ENCODE data around the gene ATXN1.
A peak's percentile ranks its signal among the peaks of the same experiment; 100 is the strongest.

The ATXN1 gene

DNA sequence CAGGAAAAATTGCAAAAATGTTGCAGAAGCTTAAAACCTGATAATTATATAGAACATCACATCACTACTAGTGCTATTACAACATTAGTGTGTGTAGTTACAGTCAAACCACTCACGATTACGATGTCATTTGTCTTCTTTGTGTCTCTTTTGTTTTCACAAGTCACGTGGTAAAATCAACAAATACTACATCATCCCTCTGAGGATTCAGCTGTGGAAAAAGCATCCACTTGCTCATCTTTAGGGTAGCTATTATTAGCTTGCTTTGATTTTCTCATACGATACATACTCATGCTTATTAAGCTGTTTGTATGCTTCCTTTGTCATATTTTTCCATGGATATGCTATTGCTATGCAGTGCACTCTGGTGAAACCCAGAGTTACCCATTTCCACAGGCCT, 22.2 kb upstream of the ATXN1 start:
- DNase-seq (ENCODE audit: low read depth) = no peak

DNA sequence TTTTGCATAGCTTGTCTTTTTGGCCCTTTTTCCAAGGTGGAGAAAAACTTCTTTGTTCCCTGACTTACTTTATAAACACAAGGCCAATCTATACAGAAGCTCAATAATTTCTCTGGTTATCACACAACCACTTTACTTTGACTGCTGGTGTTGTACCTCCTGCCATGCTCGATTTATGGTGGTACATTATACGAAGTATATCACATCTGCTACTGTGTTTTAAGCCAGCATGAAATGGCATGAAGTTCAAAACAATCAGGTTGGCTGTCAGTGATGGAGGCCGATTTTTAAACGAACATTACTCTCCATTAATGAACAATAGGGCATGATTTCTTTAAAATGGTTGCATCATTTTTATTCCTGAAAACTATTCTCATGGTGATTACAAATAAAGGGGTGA, 21.0 kb upstream of the ATXN1 start:
- DNase-seq (ENCODE audit: low read depth) = no peak

DNA sequence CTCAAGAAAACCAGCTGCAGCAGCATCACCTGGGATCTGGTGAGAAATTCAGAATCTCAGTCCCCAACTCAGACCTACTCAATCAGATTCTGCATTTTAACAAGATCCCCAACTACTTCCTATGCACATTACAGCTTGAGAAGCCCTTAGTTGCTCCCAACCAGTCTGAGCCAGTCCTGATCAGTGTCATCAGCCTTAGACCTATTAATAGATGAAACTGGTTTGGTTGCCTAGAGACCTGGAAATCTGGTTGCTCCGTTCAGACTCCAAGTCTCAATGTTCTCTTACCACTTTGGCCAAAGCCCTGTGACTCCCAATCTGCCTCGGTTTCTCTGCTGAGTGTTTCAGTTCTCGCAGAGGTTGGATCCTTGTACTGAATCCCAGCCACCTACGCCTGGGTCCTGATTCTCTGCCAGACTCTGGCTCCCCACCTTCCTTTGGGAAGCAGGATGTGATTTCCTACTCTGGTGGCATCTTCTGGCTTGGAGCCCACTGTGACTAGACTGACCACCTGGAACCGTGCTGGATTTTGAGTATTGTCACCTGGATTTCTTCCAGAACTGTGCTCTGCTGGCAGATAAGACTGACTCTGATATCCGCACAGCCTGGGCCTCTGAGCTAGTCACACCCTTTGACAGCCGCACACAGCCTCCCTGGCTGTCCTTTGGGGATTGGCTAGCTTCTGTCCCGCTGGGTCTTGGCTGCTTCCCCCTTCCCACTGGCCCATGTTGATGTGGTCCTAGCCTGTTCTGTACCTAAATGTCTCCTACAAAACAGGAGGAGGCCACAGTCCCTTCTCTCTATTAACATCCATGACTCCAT, 20.3 kb upstream of the ATXN1 start:
- no peak for DNase-seq (ENCODE audit: low read depth)

DNA sequence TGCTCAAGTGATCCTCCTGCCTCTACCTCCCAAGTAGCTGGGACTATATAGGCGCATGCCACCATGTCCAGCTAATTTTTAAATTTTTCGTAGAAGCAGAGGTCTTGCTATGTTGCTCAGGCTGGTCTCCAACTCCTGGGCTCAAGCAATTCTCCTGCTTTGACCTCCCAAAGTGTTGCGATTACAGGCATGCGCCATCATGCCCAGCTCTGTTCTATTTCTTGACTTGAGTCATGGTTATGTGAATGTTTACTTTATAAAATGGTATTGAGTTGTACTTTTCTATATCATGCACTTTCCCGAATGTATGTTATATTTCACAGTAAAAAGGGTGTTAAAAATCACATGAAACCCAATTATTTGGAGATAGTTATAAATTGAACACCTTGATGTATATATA, 17.3 kb upstream of the ATXN1 start:
- DNase-seq (ENCODE audit: low read depth) = no peak

DNA sequence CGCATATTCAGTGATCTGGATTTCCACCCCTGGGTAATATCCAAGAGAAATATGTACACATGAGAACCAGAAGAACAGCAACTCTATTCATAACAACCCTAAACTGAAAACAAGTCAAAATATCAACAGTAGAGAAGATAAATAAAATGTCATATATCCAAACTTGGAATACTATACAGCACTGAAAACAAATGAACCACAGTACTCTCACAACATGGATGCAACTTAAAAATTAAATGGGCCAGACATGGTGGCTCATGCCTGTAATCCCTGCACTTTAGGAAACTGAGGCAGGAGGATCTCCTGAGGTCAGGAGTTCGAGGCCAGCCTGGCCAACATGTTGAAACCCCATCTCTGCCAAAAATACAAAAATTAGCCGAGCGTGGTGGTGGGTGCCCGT, 16.5 kb upstream of the ATXN1 start:
- DNase-seq (ENCODE audit: low read depth) = no peak

DNA sequence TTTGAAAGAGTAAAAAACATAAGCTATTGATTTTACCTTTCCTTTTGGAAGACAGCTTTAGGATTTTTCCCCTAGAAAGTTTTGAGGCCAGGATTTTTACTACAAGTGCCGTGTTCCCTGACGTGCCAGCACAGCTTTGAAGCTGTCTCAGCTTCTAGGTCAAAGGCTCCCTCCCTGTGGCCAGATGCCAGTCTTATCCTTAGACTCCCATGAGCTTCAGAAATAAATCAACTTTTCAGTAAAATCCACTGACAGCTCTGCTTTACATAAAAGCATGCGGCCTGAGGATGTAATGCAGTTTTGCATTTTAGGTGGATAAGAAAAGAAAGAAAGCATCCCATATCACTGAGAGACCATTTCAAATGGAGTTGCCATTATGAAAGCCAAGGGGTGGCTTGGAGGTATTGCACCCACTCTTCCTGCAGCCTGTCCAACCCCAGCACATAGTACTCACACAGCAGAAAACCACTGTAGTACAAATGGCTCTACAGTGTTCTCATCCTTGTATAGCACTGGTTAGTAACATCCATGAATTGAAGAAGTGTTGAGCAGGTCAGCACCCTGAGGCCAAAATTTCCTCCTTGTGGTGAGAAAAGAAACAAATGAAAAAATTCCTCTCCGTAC, 15.2 kb upstream of the ATXN1 start:
- no peak for DNase-seq (ENCODE audit: low read depth)

DNA sequence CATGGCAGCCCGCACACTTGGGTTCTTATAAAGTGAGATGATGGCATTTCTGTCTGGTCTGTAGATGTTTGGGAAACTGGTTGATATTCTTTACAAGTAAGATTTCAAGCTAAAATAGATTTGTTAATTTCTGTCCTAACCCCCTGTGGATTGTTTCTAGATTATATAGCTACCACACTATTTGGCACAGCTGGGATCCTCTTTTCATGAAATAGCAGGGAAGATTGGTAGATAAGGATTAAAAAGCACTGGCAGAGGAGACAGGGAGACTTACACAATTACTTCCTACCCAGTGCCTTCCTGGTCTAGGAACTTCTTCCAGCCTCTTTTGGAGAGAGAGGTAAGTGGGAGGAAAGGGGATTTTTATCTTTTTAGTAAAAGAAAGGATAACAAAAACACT, 13.2 kb upstream of the ATXN1 start:
- DNase-seq (ENCODE audit: low read depth) = no peak

DNA sequence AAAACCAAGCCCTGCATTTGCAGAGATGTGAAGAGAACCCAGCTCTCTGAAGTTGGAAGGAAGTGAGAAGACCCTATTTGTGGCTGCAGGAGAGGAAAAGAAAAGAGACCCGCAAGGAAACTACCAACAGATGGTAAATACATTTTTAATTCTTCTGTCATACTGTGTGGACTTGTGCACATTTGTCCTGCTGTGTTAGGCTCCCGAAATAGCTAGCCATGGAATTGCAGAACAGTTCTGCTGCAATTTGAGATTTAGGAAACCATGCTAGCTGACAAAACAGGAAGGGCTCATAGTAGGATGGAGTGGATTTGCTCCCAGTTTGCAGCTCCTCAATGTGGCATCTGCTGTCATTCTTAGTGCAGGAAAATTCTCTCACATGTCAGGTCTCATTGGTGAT, 12.1 kb upstream of the ATXN1 start:
- no peak for DNase-seq (ENCODE audit: low read depth)

DNA sequence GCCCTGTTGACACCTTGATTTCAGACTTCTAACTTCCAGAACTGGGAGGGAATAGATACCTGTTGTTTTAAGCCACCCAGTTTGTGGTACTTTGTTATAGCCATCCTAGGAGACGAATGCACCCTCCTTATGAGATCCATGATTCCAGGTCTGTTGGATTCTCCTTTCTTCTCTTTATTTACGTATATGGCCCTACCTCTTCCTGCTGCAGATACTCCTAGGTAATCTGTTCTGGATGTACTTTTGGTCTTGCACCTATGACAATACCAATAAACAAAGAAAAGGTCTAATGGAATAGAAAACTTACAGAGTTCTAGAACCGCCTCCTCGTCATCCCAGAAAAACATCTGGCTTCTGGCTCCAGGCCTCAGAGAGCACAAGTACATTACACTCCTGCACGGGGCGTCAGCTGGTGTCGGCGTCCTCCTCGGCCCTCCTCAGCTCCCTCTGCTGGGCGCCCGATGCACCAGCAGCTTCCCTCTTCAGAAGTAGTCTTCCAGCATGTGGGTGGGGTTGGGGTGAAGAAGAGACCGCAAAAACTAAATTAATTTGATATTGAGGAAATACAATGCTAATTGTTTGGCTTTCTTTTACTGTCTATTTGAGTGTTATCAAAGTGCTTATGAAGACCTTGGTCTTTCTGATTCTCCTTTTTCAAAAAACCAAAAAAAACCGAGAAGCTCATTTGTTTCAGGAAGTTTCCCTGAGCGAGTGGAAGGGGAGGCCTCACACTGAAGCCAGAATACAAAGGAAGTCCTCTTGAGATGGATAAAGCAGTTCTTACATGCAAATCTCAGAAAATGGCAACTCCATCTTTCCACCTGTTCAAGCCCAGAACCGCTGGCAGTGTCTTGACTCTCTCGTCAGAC, 9.7 kb upstream of the ATXN1 start:
- DNase-seq (ENCODE audit: low read depth) = peak; percentile 61

DNA sequence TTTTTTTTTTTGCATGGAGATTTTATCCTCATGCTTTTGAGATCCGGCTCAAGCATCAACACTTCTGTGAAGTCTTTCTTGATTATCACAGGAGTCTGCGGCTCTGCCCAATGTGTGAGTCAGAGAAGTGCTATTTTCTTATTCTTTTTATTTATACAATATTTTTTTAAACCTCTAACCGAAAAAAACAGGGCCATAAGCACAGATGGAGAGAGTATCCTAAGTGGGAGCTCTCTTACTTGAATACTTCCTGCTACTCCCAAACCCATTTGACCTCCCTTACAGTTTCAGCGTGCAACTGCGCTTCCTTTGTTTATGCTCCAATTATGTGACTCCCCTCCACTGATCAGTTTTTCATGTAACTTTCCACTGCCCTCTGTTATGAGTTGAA, 8.7 kb upstream of the ATXN1 start:
- peak; percentile 61 for DNase-seq (ENCODE audit: low read depth)

DNA sequence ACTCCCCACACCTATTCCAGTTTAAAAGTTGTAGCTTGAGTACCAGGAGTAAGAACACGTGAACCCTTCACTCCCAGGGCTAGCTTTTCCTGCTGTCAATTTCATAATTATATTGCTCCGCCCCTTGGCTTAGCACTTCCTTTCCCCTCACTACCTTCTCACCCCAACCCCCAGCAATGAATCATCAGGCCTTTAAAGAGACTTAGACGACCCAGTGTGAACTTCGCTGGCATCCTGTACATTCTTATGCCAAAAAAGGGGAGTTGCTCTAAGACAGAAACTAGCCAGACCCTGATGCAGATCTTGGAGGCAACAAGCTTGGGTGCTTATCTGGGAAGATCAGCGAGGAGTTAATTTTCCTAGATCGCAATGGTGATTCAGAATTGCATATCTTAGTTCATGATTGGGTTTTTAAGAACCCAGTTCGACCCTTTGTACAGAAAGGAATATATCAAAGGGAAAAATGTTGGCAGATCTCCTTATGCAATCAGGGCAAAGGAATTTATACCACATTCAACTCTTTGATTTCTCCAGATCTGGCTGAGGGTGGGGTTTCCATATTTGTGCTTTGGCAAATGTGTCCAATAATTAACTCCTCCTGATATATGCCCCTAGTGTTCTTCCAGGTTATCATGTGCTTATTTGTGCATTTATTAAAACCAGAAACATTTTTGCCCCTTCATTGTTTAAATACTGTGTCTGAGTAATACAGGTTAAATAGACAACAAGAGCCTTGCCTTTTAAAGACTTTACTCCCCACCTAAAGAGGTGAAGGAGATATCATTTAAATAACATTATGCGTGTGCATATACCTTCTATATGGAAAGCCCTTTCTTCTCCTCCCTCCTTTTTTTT, 8.1 kb upstream of the ATXN1 start:
- DNase-seq (ENCODE audit: low read depth) = peak; percentile 87

DNA sequence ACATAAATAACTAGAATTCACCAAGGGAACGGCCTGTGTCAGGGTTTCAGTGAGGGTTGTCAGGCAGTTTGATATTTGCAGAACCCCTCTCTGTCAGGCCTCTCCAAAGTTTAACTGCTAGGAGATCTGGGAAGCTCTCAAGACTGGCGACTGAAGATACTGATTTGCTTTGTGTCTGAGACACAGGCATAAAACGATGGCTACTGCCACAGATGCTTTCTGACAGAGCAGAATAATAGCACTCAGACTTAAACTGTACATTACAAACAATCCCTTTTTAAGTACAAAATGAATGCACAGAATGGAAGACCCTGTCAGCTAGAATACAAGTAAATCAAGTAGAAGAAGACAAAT, 7.2 kb upstream of the ATXN1 start:
- DNase-seq (ENCODE audit: low read depth) = no peak

DNA sequence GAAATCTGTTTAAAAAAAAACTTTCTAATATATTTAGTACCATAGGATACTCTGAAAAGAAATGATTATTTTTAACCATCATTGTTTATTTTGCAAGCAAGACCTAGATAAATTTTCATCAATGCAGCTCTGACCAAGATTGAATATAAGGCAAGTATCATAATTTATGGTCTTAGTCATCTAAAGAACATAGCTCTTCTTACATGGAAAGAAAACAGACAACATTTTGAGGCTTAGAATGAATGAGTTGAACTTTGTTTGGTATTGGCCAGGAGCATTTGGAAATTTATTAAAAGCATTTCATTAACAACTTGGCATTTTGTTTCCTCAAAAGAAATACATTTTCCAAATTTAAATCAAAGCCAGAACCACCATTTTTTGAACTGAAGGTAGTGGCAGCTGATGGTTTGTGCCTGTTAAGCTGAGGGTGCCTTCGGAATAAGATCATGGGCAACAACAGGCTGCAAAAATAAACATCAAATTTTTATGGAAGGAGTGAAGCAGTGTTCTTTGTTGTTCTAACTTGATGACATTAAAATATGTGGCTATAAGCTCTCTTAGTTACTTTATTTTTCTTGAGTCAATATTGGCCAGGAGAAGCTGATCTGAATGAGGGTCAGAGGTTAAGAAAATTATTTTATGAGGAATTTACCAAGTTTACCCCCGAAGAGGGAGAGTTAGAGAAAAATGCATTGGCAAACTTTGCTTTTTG, 6.7 kb upstream of the ATXN1 start:
- no peak for DNase-seq (ENCODE audit: low read depth)

DNA sequence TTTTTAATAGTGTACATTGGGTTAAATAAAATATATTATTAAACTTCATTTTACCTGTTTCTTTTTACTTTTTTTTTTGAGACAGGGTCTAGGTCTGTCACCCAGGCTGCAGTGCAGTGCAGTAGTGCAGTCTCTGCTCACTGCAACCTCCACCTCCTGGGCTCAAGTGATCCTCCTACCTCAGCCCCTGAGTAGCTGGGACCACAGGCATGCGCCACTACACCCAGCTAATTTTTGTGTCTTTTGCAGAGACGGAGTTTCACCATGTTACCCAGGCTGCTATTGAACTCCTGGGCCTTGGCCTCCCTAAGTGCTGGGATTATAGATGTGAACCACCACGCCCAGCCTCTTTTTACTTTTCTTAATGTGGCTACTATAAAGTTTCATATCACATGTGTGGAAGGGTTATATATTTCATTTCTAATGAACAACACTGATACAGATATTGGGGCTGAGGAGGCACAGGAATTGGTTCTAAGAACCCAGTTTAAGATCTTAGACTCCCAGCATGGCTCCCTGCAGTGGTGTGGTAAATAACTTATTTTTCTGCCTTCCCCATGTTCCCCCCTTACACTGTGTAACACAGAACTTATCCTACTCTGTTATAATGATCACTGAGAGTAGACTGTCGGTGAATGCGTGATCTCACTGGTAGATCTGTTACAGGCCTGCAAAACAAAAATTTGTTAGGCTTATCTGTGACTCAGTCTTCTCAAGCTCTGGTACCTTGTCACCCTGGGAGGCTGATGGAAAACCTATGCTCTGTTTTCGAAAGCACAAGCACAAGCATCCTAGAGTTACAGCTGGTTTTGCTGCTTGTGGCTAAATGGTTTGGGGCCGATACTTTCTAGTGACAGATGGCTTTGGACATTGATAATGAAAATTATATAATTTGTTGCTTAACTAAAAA, 5.8 kb upstream of the ATXN1 start:
- DNase-seq (ENCODE audit: low read depth) = no peak

DNA sequence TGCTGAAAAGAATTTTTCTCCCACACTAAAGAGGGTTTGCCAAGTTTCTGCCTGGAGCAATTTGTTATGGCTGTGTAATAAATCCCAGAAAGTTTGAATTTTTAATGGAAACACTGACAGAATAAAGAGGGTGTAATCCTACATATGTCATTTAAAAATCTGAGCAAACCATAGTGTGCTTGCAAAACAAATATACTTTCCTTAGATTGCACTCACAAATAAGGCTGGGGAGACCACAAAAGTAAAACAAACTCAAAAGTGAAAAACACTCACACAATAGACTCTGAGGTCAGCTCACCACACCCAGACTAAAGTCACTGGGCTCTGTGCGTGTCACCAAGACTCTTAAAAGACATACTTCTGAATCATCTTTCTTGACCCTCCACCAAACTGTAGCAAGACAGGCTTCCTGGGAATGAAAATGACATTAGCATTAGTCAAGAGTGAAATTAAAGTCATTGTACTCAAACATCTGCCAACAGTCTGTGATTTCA, 4.8 kb upstream of the ATXN1 start:
- DNase-seq (ENCODE audit: low read depth) = peak; percentile 95

DNA sequence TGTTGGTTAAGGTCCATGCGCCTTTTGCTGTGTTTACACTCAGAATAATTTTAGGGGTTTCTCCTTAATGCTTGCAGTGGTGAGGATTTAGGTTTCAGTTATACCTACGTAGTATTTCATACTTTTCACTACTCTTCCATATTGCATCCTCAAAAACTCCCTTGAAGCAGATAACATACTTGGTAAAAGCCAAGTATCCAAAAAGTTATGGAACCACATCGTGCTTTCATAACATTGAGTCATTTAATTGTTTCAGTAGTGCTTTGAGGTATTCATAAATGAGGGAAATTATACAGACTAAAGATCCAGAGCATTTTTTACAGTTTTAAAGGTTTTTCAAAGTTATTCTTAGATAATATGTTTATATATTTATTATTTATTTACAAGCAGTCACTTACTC, 4.0 kb upstream of the ATXN1 start:
- DNase-seq (ENCODE audit: low read depth) = no peak

DNA sequence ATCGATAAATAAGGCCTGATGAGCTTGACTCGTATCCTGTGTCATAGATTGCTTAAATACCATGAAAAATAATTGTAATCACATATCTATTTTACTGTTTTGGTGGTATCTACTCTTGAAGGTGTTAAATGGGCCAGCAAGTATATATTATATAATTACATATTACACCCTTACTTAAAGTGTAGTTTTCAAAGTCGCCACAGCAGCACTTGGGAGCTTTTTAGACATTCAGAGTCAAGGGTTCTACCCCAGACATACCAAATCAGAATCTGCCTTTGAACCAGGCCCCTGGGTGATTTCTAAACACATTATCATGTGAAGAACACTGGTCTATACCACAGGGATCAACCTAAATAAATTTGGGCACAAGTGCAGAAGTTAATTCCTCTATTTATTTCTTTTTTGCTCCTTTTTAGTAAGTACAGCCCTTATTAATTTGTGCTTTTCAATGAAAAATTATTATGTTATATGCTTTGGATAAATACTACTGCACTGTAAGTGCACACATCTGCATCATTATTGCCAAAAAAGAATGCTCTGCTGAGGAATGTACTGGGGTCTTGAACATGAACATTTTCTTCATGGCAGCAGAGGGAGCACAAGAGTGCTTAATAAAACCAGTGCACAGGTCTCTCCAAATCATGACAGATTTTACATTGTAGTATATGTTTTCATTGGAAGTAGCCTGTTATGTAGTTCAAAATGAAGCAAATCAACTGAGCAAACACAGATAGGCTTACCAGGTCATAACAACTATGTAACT, 3.1 kb upstream of the ATXN1 start:
- no peak for DNase-seq (ENCODE audit: low read depth)

DNA sequence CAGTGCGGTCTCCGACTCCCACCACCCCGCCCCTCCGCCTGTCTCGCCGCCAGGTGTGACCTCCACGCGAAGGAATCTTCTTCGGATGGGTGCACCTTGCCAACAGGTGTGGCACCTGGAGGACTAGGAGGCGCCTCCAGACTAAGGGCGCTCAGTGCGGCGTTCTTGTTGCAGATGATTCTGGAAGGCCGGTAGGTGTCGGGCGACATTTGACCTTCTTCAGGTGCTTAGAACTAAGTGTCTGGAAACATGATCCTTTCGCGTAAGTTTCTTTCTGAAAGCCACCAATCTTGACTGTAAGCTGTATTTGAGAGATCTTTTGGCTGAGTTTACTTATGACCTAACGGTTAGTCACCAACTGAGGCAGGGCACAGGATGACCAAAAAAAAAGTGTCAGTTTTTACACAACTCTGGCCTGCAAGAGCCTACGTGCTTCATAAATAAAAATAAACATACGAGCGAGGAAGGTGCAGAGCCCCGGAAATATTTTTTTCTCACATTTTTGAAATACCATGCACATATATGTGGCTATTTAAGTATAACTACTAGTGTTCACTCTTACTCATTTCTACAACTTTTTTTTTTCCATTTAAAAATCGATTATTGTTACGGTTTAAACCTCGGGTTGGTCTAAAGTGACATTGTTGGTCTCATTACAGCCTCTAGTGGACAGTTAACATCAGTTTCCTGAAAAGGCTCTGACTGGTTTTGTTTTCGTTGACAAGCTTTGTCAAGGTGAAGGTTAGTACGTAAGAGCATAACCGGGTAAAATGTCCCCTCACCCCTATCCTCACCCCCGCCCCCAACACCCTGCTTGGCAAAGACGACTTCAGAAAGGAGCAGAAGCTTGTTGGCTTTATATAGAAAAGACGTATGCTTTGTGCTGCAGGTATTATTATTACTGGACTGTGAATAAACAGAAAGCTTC, 1.6 kb upstream of the ATXN1 start:
- peak; percentile 73 for DNase-seq (ENCODE audit: low read depth)

DNA sequence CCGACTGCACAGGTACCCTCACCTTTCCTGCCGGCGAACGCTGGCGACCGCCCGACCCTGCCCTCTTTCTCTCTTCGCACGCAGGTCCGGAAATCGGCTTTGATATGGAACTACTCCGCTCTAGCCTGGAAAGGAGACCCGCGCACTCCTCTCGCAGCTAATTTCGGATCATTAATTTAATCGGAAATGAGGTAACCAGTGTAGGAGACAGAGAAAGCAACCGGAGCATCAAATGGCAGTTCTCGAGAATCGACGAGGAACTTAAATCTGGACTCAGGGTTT, 949 bp upstream of the ATXN1 start:
- DNase-seq (ENCODE audit: low read depth) = no peak

Measured in GM04504 (cell line).